H1 (cell line): ENCODE results near the gene GATB. TPM values are rescaled to one million over a fixed set of nuclear protein-coding genes. Genes with fewer than 3 reads are reported as not detected.
A peak's percentile ranks its signal among the peaks of the same experiment; 100 is the strongest.

ENCODE experiments used
- CTCF ChIA-PET: fragments of 300-600 bp; sonication (Branson Sonifier 250); formaldehyde crosslinking; loops from one replicate; lab custom pipeline; 2021; ENCODE audit not compliant: partially characterized antibody; lab: Charles Lee
- POLR2A ChIA-PET: fragments of 300-600 bp; sonication (Branson Sonifier 250); formaldehyde crosslinking; loops from one replicate; lab custom pipeline; 2021; ENCODE audit warnings: inconsistent platforms; ENCODE audit not compliant: partially characterized antibody; lab: Charles Lee
- DNase-seq, 2 experiments: peaks; one replicate each; pipeline versions ENCODE4 v3.0.0 to v3.0.0-alpha.2; 2010 to 2022; ENCODE audit warnings: low spot score in 2 of 2, low read depth in 1 of 2, mixed read lengths in 1 of 2
- FAIRE-seq: peaks from 2 replicates; lab custom pipeline; 2011; peaks lifted over from hg19 to GRCh38; lab: Jason Lieb, UNC
- H2AFZ ChIP-seq: 2 replicates; pipeline ENCODE4 v1.8.1; 2012; ENCODE audit warnings: low read length, inconsistent platforms
- H2AK5ac ChIP-seq: 2 replicates; pipeline ENCODE4 v1.6.1; 2013; ENCODE audit warnings: low read depth, low read length
- H2BK120ac ChIP-seq: replicated peaks from 2 replicates; pipeline ENCODE3; 2013; ENCODE audit warnings: low read depth, low read length, inconsistent platforms
- H2BK12ac ChIP-seq: 2 replicates; pipeline ENCODE4 v1.6.1; 2013; ENCODE audit warnings: low read depth, low read length
- H2BK15ac ChIP-seq: 2 replicates; pipeline ENCODE4 v1.6.1; 2013; ENCODE audit warnings: low read length
- H2BK20ac ChIP-seq: 2 replicates; pipeline ENCODE4 v1.6.1; 2013; ENCODE audit warnings: low read length
- H2BK5ac ChIP-seq: 2 replicates; pipeline ENCODE4 v1.6.1; 2013; ENCODE audit warnings: low read depth, low read length
- H3K14ac ChIP-seq: 2 replicates; pipeline ENCODE4 v1.6.1; 2013; ENCODE audit warnings: inconsistent platforms; ENCODE audit not compliant: insufficient read length
- H3K18ac ChIP-seq: 2 replicates; pipeline ENCODE4 v1.6.1; 2013; ENCODE audit warnings: low read length; ENCODE audit errors: extremely low read depth
- H3K23ac ChIP-seq: 2 replicates; pipeline ENCODE4 v1.6.1; 2013; ENCODE audit warnings: inconsistent platforms; ENCODE audit not compliant: insufficient read length
- H3K23me2 ChIP-seq: 2 replicates; pipeline ENCODE4 v1.6.1; 2013; ENCODE audit warnings: low read depth, low read length
- H3K27ac ChIP-seq: 2 replicates; pipeline ENCODE4 v1.6.1; 2011; ENCODE audit warnings: low read depth, low read length, inconsistent platforms
- H3K27me3 ChIP-seq, 4 experiments: replicated peaks in 1 of 4; 1 replicate in 1 of 4; 2 replicates in 3 of 4; pipeline versions ENCODE4 v1.6.1 to v1.8.1; 2011 to 2013; ENCODE audit warnings: low read length in 3 of 4, mild to moderate bottlenecking in 3 of 4, inconsistent platforms in 2 of 4, mixed read lengths in 2 of 4, moderate library complexity in 1 of 4; ENCODE audit not compliant: control insufficient read depth in 3 of 4, insufficient read depth in 3 of 4; ENCODE audit errors: extremely low read depth in 1 of 4
- H3K36me3 ChIP-seq, 4 experiments: 2 replicates each; pipeline versions ENCODE4 v1.6.1 to v1.8.1; 2011 to 2013; ENCODE audit warnings: mild to moderate bottlenecking in 4 of 4, low read length in 3 of 4, moderate library complexity in 2 of 4, control low read depth in 1 of 4, inconsistent platforms in 1 of 4; ENCODE audit not compliant: insufficient read depth in 4 of 4, control insufficient read depth in 2 of 4
- H3K4ac ChIP-seq: replicated peaks from 2 replicates; pipeline ENCODE3; 2013; ENCODE audit warnings: low read length, low read depth, mixed read lengths, inconsistent platforms; ENCODE audit not compliant: insufficient read length
- H3K4me1 ChIP-seq, 4 experiments: replicated peaks in 1 of 4; 1 replicate in 1 of 4; 2 replicates in 3 of 4; pipeline versions ENCODE4 v1.6.1 to v1.8.1; 2011 to 2013; ENCODE audit warnings: low read length in 3 of 4, inconsistent platforms in 2 of 4, mixed read lengths in 1 of 4; ENCODE audit not compliant: insufficient read depth in 4 of 4, control insufficient read depth in 3 of 4
- H3K4me2 ChIP-seq, 2 experiments: 2 replicates each; pipeline versions ENCODE4 v1.6.1 to v1.8.1; 2011 to 2013; ENCODE audit warnings: low read depth in 2 of 2, low read length in 2 of 2, control low read depth in 1 of 2, inconsistent platforms in 1 of 2, mild to moderate bottlenecking in 1 of 2; ENCODE audit not compliant: insufficient read depth in 1 of 2
- H3K4me3 ChIP-seq, 4 experiments: fragments of 200-600, 300-600 bp in 1 of 4; sonication (generic), shearing (Covaris generic), sonication (Bioruptor Twin) in 1 of 4; 2 replicates each; pipeline versions ENCODE4 v1.5.1 to v1.8.1; 2011 to 2016; ENCODE audit warnings: low read length in 4 of 4, low read depth in 3 of 4, control low read depth in 2 of 4, inconsistent platforms in 2 of 4, mild to moderate bottlenecking in 2 of 4, mixed read lengths in 1 of 4, moderate library complexity in 1 of 4; ENCODE audit not compliant: insufficient read depth in 2 of 4; ENCODE audit errors: extremely low read depth in 1 of 4
- H3K56ac ChIP-seq: replicated peaks from 2 replicates; pipeline ENCODE3; 2013; ENCODE audit warnings: low read depth, mild to moderate bottlenecking, mixed read lengths, low read length, inconsistent platforms; ENCODE audit not compliant: insufficient read length
- H3K79me1 ChIP-seq: 2 replicates; pipeline ENCODE4 v1.6.1; 2013; ENCODE audit warnings: low read depth, low read length, control low read depth
- H3K79me2 ChIP-seq, 2 experiments: 2 replicates each; pipeline versions ENCODE4 v1.6.1 to v1.8.1; 2012 to 2013; ENCODE audit warnings: low read length in 2 of 2, mild to moderate bottlenecking in 2 of 2, inconsistent platforms in 1 of 2; ENCODE audit not compliant: insufficient read depth in 2 of 2, control insufficient read depth in 1 of 2
- H3K9ac ChIP-seq, 4 experiments: replicated peaks in 1 of 4; 1 replicate in 1 of 4; 2 replicates in 3 of 4; pipeline versions ENCODE4 v1.6.1 to v1.8.1; 2011 to 2013; ENCODE audit warnings: low read depth in 3 of 4, low read length in 3 of 4, control low read depth in 2 of 4, mild to moderate bottlenecking in 2 of 4, moderate library complexity in 2 of 4, inconsistent platforms in 1 of 4; ENCODE audit errors: extremely low read depth in 1 of 4
- H3K9me3 ChIP-seq, 2 experiments: 2 replicates each; pipeline versions ENCODE4 v1.6.1 to v1.8.1; 2012 to 2013; ENCODE audit warnings: mild to moderate bottlenecking in 2 of 2, moderate library complexity in 2 of 2, control low read depth in 1 of 2, inconsistent platforms in 1 of 2, low read depth in 1 of 2, low read length in 1 of 2, mixed read lengths in 1 of 2; ENCODE audit not compliant: insufficient read depth in 2 of 2
- H4K20me1 ChIP-seq, 2 experiments: replicated peaks in 1 of 2; 2 replicates each; pipeline versions ENCODE3 to v1.8.1; 2011 to 2013; ENCODE audit warnings: inconsistent platforms in 2 of 2, low read length in 2 of 2, mild to moderate bottlenecking in 1 of 2; ENCODE audit not compliant: insufficient read depth in 2 of 2, control insufficient read depth in 1 of 2
- H4K5ac ChIP-seq: 2 replicates; pipeline ENCODE4 v1.6.1; 2013; ENCODE audit warnings: low read length, low read depth, mixed read lengths, inconsistent platforms; ENCODE audit not compliant: insufficient read length
- H4K8ac ChIP-seq: 2 replicates; pipeline ENCODE4 v1.8.0; 2013; ENCODE audit warnings: mild to moderate bottlenecking, moderate library complexity, low read length, inconsistent platforms; ENCODE audit not compliant: insufficient read depth; ENCODE audit errors: extremely low read depth
- H4K91ac ChIP-seq: replicated peaks from 2 replicates; pipeline ENCODE3; 2013; ENCODE audit warnings: low read length, mixed read lengths, inconsistent platforms; ENCODE audit not compliant: insufficient read length
- BCL11A ChIP-seq, 2 experiments: IDR thresholded peaks; one replicate each; pipeline ENCODE4 v1.6.1; 2011; ENCODE audit warnings: low read depth in 2 of 2, low read length in 2 of 2, mild to moderate bottlenecking in 2 of 2
- CTBP2 ChIP-seq: IDR thresholded peaks from 2 replicates; pipeline ENCODE4 v1.7.0; 2011; ENCODE audit warnings: borderline replicate concordance, mild to moderate bottlenecking, moderate library complexity, mixed read lengths, low read length; ENCODE audit not compliant: insufficient read depth, insufficient read length
- EZH2 ChIP-seq: fragments of 200-600 bp; sonication (generic); IDR thresholded peaks from 2 replicates; pipeline ENCODE4 v1.7.1; 2012; ENCODE audit warnings: low read depth, mild to moderate bottlenecking, moderate library complexity, low read length, inconsistent platforms; ENCODE audit not compliant: severe bottlenecking
- FOSL1 ChIP-seq: IDR thresholded peaks from 2 replicates; pipeline ENCODE4 v1.6.1; 2011; ENCODE audit warnings: mild to moderate bottlenecking, low read depth, low read length, moderate library complexity; ENCODE audit not compliant: insufficient read depth
- GTF2F1 ChIP-seq: IDR thresholded peaks from 2 replicates; pipeline ENCODE4 v1.6.1; 2012; ENCODE audit warnings: low read depth, low read length, improper control_type of control experiment, borderline replicate concordance
- KDM5A ChIP-seq: fragments of 200-600 bp; IDR thresholded peaks from 2 replicates; pipeline ENCODE4 v1.7.1; 2012; ENCODE audit warnings: mild to moderate bottlenecking, low read length, inconsistent platforms, mixed read lengths
- MAFK ChIP-seq: IDR thresholded peaks from 2 replicates; pipeline ENCODE4 v1.6.1; 2012; ENCODE audit warnings: low read depth, mild to moderate bottlenecking, improper control_type of control experiment, low read length
- NRF1 ChIP-seq: IDR thresholded peaks from 2 replicates; pipeline ENCODE4 v1.6.1; 2011; ENCODE audit warnings: mild to moderate bottlenecking, low read depth, low read length, improper control_type of control experiment
- POLR2AphosphoS5 ChIP-seq: IDR thresholded peaks from 2 replicates; pipeline ENCODE4 v1.6.1; 2011; ENCODE audit warnings: low read depth, low read length
- SAP30 ChIP-seq: fragments of 300-600 bp; sonication (generic); IDR thresholded peaks from 2 replicates; pipeline ENCODE4 v1.7.1; 2012; ENCODE audit warnings: low read length, moderate library complexity, mild to moderate bottlenecking, inconsistent platforms; ENCODE audit not compliant: insufficient read depth, insufficient replicate concordance
- SP4 ChIP-seq: IDR thresholded peaks from 2 replicates; pipeline ENCODE4 v1.6.1; 2012; ENCODE audit warnings: low read length, inconsistent platforms
- SRF ChIP-seq: IDR thresholded peaks from 2 replicates; pipeline ENCODE4 v1.6.1; 2011; ENCODE audit warnings: mild to moderate bottlenecking, low read depth, low read length, moderate library complexity
- SUZ12 ChIP-seq: fragments of 200-600 bp; sonication (generic); IDR thresholded peaks from 2 replicates; pipeline ENCODE4 v1.6.1; 2012; ENCODE audit warnings: mild to moderate bottlenecking, inconsistent platforms, low read length, moderate library complexity, mixed read lengths
- TBP ChIP-seq: IDR thresholded peaks from 2 replicates; pipeline ENCODE4 v1.6.1; 2011; ENCODE audit warnings: low read depth, low read length, improper control_type of control experiment
- ZNF274 ChIP-seq: IDR thresholded peaks from 2 replicates; pipeline ENCODE4 v1.7.0; 2012; ENCODE audit warnings: low read length, borderline replicate concordance; ENCODE audit errors: extremely low read depth
- WGBS, 2 experiments: shearing (Covaris generic) in 1 of 2; methylation state at CpG; one replicate each; pipeline versions ENCODE4 v1.1.6 to v1.1.7; 2013 to 2015; ENCODE audit warnings: low lambda C conversion rate in 2 of 2, mixed read lengths in 2 of 2, inconsistent platforms in 1 of 2, low coverage in 1 of 2, missing lambda C conversion rate in 1 of 2; ENCODE audit not compliant: insufficient replicate concordance in 2 of 2, insufficient coverage in 1 of 2, insufficient read length in 1 of 2; ENCODE audit errors: extremely low coverage in 1 of 2, missing lambda C conversion rate in 1 of 2; 5-methylcytosine and 5-hydroxymethylcytosine counted together
- polyA plus RNA-seq, 7 experiments: library from polyadenylated mRNA; depleted of rRNA in 3 of 7; stranded (reverse) in 5 of 7; unstranded in 2 of 7; fragments of >200 nt in 5 of 7; fragments of 200-250 nt in 2 of 7; gene quantifications; 1 replicate in 5 of 7; 2 replicates in 1 of 7; 4 replicates in 1 of 7; pipeline versions ENCODE4 v1.2.1 to v1.2.3, GENCODE V29; 2011 to 2013; ENCODE audit warnings: missing spikeins in 2 of 7, mixed read lengths in 2 of 7
- total RNA-seq: library from RNA; stranded (reverse); fragmentation: NEBNext Ultra II Directional; extraction: Animal tissue kit (Norgen Biotek cat#: 25700); gene quantifications from 2 replicates; pipeline ENCODE4 v1.2.1, GENCODE V29; 2021

Gene GATB
- total and polyA plus RNA-seq, 2 of the 8 experiments (the other 6 are each of a cell fraction or from before 2014, with no cell fraction given) = 15.3 to 18.0 TPM

DNA sequence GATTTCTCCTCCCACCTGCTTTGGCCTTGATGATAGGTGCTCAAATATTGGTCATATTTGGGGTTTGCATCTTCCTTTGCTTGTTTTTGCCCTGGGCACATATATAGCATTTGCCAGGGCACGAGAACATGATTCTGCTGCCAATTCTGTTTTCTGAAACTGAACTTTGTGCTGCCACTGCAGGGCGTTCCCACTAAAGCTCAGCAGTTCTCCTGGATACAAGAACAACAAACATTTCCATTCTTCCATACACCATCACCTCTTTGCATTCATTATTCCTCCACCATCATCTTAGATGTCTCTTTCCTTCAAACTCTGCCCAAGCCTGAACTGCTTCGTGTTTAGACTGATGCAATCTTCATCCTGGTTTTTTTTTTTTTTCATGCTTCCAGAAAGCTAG lies 36.3 kb upstream of the GATB start:
- Histone ChIP-seq H3K23me2 (no peaks in the 10 kb centered on the region), H2BK120ac (no peak overlapping the region), H3K4me2 (no peak overlapping the region), H4K20me1 (no peaks in the 10 kb centered on the region), H2BK15ac (no peak overlapping the region), H3K27me3 (no peaks in the 10 kb centered on the region; a peak in 2 of 7 replicates), H3K4ac (no peak overlapping the region), H2AK5ac (no peak overlapping the region), H4K8ac (no peak overlapping the region), H3K4me3 (no peak overlapping the region), H3K4me1 (peaks cover 0 to 3% (median 2%) of the 10 kb centered on the region in 4 experiments; a peak in 2 of 7 replicates), H3K36me3 (no peaks in the 10 kb centered on the region), H2BK20ac (no peak overlapping the region), H3K18ac (no peak overlapping the region), H4K5ac (no peak overlapping the region), H3K23ac (no peak overlapping the region), H3K14ac (no peak overlapping the region), H3K56ac (peak overlapping the region; percentile 32), H4K91ac (no peak overlapping the region), H3K79me1 (no peaks in the 10 kb centered on the region), H2AFZ (no peak overlapping the region), H2BK5ac (no peak overlapping the region), H2BK12ac (no peak overlapping the region), H3K27ac (no peak overlapping the region), H3K9ac (no peak overlapping the region), H3K79me2 (no peaks in the 10 kb centered on the region), H3K9me3 (no peaks in the 10 kb centered on the region)
- ChIA-PET POLR2A (no interaction called here), CTCF (no interaction called here)
- DNase-seq (no peak), FAIRE-seq (no peak)
- whole genome bisulfite sequencing, 2 experiments = 86% methylated on average over 3 of the region's 3 CpGs; no CpG with 5 or more reads in 1 of the 2 experiments
- TF ChIP-seq GTF2F1 (no peak), MAFK (no peak), EZH2 (no peak), POLR2AphosphoS5 (no peak), SAP30 (no peak), SUZ12 (no peak), KDM5A (no peak), ZNF274 (no peak), CTBP2 (no peak), NRF1 (no peak), TBP (no peak), SP4 (no peak), SRF (no peak), BCL11A (IDR thresholded peaks at IDR 0.05; ENCODE audit: low read depth in 2 of 2, low read length in 2 of 2) (no peak), FOSL1 (no peak)
